AG20443 (cell line): ENCODE measurements around the gene TIMP1.

Experiments
- DNase-seq: peaks from one replicate; pipeline ENCODE4 v3.0.0; 2012; ENCODE audit warnings: low spot score, mixed read lengths

TIMP1 gene

GRCh38 chrX:47634871-47635575 lies 52.8 kb downstream of the TIMP1 start:
- no peak for DNase-seq
